ENCODE measurements around the gene CASP9.

The CASP9 gene

DNA sequence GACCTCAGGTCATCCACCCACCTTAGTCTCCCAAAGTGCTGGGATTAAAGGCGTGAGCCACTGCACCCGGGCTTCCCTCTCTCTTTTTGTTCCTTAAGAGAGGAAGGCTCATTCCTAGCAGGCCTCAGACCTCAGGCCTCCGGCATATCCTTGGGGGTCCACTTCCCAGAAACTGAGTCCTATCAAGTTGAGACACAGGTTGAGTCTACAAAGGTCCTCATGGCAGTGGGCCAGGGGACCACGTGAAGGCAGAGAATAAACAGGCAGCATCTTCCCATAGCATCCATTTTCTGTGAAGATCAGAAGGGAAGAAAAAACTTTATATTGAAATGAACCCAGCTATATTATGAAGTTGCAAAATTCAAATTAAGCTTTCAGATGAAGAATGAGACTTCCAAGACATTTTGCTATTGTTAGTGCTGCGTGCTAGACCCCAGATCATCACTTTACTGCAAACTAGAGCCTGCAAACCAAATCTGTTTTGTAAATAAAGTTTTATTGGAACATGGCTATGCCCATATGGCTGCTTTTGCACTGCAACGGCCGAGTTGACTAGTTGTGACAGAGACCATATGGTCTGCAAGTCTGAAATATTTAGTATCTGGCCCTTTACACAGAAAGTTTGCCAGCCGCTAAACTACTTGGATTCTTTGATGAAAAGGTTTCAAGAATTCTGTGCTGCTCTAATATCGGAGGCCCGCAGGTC lies 71.0 kb downstream of the CASP9 start:
- TF ChIP-seq ZBTB17 (tag by site-specific recombination; IDR thresholded peaks at IDR 0.05) (no peak), ZNF629 (tag by site-specific recombination; IDR thresholded peaks at IDR 0.05) (no peak), ZNF670 (tag by site-specific recombination; IDR thresholded peaks at IDR 0.05; ENCODE audit: low read depth) (no peak), ZNF155 (tag by site-specific recombination; IDR thresholded peaks at IDR 0.05) (no peak), FEZF1 (tag by site-specific recombination; IDR thresholded peaks at IDR 0.05) (no peak), ZNF560 (tag by site-specific recombination; IDR thresholded peaks at IDR 0.05; ENCODE audit: borderline replicate concordance) (no peak), ZNF777 (tag by site-specific recombination; IDR thresholded peaks at IDR 0.05; ENCODE audit: borderline replicate concordance) (no peak), ZNF354C (tag by site-specific recombination; IDR thresholded peaks at IDR 0.05; ENCODE audit: borderline replicate concordance, low read depth) (no peak), ZNF626 (tag by site-specific recombination; IDR thresholded peaks at IDR 0.05) (no peak), ZNF623 (tag by site-specific recombination; IDR thresholded peaks at IDR 0.05) (no peak), ZFP3 (tag by site-specific recombination; IDR thresholded peaks at IDR 0.05; ENCODE audit: low read depth) (no peak)
- TF ChIP-seq, protein P1, sequence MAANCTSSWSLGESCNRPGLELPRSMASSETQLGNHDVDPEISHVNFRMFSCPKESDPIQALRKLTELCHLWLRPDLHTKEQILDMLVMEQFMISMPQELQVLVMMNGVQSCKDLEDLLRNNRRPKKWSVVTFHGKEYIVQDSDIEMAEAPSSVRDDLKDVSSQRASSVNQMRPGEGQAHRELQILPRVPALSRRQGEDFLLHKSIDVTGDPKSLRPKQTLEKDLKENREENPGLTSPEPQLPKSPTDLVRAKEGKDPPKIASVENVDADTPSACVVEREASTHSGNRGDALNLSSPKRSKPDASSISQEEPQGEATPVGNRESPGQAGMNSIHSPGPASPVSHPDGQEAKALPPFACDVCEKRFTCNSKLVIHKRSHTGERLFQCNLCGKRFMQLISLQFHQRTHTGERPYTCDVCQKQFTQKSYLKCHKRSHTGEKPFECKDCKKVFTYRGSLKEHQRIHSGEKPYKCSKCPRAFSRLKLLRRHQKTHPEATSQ (tag by site-specific recombination; IDR thresholded peaks at IDR 0.05), result no peak
- no peaks in the 10 kb centered on the region for H3K4me1 ChIP-seq (ENCODE audit: control insufficient read depth, insufficient read depth, low read length)
- CTCF ChIA-PET, result interaction anchor here (0.6 kb wide), 1 partner anchor 38 kb away, joined by 3 read pairs; no protein-coding TSS in a partner anchor
- no peak overlapping the region for H3K4me3 ChIP-seq (ENCODE audit: low read depth, low read length)
- no peak overlapping the region for H3K27ac ChIP-seq (ENCODE audit: extremely low read depth, low read depth, low read length)
- no peaks in the 10 kb centered on the region for H3K36me3 ChIP-seq (ENCODE audit: control insufficient read depth in 2 of 2, insufficient read depth in 1 of 2, low read length in 2 of 2)
- POLR2A ChIA-PET, result no interaction called here
- no peaks in the 10 kb centered on the region for H3K9me3 ChIP-seq (ENCODE audit: control insufficient read depth, insufficient read depth, low read depth, low read length)

DNA sequence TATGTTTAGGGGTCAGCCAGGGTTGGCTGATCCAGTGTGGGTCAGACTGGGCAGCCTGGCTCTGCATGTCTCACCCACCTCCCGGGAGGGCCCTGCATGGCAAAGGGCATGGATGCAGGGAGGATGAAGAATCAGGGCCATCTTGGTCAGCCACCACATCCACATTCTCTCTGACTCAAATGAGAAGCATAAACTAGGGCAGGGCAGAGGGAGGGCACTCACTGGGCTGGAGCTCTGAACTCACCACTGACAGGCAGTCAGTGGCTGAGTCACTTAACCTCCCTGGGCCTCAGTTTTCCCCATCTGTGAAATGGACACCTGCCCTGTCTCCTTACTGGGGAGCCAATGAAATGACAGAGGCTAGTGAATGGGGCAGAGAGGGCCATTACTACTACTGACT lies 71.8 kb downstream of the CASP9 start:
- TF ChIP-seq, protein P2, sequence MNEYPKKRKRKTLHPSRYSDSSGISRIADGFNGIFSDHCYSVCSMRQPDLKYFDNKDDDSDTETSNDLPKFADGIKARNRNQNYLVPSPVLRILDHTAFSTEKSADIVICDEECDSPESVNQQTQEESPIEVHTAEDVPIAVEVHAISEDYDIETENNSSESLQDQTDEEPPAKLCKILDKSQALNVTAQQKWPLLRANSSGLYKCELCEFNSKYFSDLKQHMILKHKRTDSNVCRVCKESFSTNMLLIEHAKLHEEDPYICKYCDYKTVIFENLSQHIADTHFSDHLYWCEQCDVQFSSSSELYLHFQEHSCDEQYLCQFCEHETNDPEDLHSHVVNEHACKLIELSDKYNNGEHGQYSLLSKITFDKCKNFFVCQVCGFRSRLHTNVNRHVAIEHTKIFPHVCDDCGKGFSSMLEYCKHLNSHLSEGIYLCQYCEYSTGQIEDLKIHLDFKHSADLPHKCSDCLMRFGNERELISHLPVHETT (tag by site-specific recombination; IDR thresholded peaks at IDR 0.05), result no peak
- TF ChIP-seq ZFP41 (tag by site-specific recombination; IDR thresholded peaks at IDR 0.05; ENCODE audit: borderline replicate concordance), result no peak
- TF ChIP-seq, protein P3, sequence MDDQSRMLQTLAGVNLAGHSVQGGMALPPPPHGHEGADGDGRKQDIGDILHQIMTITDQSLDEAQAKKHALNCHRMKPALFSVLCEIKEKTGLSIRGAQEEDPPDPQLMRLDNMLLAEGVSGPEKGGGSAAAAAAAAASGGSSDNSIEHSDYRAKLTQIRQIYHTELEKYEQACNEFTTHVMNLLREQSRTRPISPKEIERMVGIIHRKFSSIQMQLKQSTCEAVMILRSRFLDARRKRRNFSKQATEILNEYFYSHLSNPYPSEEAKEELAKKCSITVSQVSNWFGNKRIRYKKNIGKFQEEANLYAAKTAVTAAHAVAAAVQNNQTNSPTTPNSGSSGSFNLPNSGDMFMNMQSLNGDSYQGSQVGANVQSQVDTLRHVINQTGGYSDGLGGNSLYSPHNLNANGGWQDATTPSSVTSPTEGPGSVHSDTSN (CRISPR knock-in tag; IDR thresholded peaks at IDR 0.05), result no peak
- no peak for TF ChIP-seq ZNF621 (tag by site-specific recombination; IDR thresholded peaks at IDR 0.05)
- TF ChIP-seq SP2 (tag by site-specific recombination; IDR thresholded peaks at IDR 0.05), result no peak
- no peak for TF ChIP-seq ZNF777 (tag by site-specific recombination; IDR thresholded peaks at IDR 0.05; ENCODE audit: borderline replicate concordance)
- no peak for TF ChIP-seq ZNF239 (tag by site-specific recombination; IDR thresholded peaks at IDR 0.05)
- TF ChIP-seq, protein P4, sequence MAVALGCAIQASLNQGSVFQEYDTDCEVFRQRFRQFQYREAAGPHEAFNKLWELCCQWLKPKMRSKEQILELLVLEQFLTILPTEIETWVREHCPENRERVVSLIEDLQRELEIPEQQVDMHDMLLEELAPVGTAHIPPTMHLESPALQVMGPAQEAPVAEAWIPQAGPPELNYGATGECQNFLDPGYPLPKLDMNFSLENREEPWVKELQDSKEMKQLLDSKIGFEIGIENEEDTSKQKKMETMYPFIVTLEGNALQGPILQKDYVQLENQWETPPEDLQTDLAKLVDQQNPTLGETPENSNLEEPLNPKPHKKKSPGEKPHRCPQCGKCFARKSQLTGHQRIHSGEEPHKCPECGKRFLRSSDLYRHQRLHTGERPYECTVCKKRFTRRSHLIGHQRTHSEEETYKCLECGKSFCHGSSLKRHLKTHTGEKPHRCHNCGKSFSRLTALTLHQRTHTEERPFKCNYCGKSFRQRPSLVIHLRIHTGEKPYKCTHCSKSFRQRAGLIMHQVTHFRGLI (tag by site-specific recombination; IDR thresholded peaks at IDR 0.05), result no peak
- Histone ChIP-seq H3K36me3 (ENCODE audit: control insufficient read depth in 2 of 2, insufficient read depth in 1 of 2, low read length in 2 of 2) (no peaks in the 10 kb centered on the region), H3K4me1 (ENCODE audit: control insufficient read depth, insufficient read depth, low read length) (no peaks in the 10 kb centered on the region), H3K27ac (ENCODE audit: extremely low read depth, low read depth, low read length) (no peak overlapping the region), H3K9me3 (ENCODE audit: control insufficient read depth, insufficient read depth, low read depth, low read length) (no peaks in the 10 kb centered on the region), H3K4me3 (ENCODE audit: low read depth, low read length) (no peak overlapping the region)
- POLR2A ChIA-PET, result no interaction called here
- CTCF ChIA-PET, result interaction anchor here (0.7 kb wide), 1 partner anchor 363 kb away, joined by 3 read pairs; no protein-coding TSS in a partner anchor
